ENCODE data around the gene EFNA5.

DNA sequence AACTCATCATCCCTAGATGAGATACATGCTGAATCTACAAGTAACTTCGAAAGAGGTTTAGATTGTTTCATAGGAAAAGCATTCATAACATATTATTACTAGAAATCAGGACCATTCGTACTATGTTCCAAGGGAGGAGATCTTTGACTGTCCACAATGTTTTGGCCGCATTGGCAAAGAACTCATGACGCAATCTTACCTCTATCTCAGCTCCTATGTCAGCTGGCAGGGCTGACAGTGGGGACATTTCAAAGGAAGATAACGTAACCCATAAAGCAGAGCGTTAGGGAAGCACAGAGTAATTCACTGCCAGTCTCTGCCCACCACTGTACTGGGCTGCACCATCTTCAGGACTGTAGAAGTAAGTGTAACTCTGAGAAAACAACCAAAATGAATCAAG lies 69.7 kb downstream of the EFNA5 start:
- no peak for TF ChIP-seq ZNF384 (IDR thresholded peaks at IDR 0.05; ENCODE audit: borderline replicate concordance, low read depth, low read length)
- TF ChIP-seq, protein P1, sequence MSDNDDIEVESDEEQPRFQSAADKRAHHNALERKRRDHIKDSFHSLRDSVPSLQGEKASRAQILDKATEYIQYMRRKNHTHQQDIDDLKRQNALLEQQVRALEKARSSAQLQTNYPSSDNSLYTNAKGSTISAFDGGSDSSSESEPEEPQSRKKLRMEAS (IDR thresholded peaks at IDR 0.05; ENCODE audit: low read depth, low read length) = no peak
- TF ChIP-seq, protein P2, sequence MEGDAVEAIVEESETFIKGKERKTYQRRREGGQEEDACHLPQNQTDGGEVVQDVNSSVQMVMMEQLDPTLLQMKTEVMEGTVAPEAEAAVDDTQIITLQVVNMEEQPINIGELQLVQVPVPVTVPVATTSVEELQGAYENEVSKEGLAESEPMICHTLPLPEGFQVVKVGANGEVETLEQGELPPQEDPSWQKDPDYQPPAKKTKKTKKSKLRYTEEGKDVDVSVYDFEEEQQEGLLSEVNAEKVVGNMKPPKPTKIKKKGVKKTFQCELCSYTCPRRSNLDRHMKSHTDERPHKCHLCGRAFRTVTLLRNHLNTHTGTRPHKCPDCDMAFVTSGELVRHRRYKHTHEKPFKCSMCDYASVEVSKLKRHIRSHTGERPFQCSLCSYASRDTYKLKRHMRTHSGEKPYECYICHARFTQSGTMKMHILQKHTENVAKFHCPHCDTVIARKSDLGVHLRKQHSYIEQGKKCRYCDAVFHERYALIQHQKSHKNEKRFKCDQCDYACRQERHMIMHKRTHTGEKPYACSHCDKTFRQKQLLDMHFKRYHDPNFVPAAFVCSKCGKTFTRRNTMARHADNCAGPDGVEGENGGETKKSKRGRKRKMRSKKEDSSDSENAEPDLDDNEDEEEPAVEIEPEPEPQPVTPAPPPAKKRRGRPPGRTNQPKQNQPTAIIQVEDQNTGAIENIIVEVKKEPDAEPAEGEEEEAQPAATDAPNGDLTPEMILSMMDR (IDR thresholded peaks at IDR 0.05 in 2 of 3, conservative IDR thresholded peaks at IDR 0.05 in 1 of 3; ENCODE audit: control insufficient read depth in 2 of 3, extremely low read depth in 1 of 3, insufficient read depth in 1 of 3, low read depth in 3 of 3, low read length in 3 of 3) = no peak
- no peak for TF ChIP-seq RFX5 (IDR thresholded peaks at IDR 0.05; ENCODE audit: low read depth, low read length)
- TF ChIP-seq, protein P3, sequence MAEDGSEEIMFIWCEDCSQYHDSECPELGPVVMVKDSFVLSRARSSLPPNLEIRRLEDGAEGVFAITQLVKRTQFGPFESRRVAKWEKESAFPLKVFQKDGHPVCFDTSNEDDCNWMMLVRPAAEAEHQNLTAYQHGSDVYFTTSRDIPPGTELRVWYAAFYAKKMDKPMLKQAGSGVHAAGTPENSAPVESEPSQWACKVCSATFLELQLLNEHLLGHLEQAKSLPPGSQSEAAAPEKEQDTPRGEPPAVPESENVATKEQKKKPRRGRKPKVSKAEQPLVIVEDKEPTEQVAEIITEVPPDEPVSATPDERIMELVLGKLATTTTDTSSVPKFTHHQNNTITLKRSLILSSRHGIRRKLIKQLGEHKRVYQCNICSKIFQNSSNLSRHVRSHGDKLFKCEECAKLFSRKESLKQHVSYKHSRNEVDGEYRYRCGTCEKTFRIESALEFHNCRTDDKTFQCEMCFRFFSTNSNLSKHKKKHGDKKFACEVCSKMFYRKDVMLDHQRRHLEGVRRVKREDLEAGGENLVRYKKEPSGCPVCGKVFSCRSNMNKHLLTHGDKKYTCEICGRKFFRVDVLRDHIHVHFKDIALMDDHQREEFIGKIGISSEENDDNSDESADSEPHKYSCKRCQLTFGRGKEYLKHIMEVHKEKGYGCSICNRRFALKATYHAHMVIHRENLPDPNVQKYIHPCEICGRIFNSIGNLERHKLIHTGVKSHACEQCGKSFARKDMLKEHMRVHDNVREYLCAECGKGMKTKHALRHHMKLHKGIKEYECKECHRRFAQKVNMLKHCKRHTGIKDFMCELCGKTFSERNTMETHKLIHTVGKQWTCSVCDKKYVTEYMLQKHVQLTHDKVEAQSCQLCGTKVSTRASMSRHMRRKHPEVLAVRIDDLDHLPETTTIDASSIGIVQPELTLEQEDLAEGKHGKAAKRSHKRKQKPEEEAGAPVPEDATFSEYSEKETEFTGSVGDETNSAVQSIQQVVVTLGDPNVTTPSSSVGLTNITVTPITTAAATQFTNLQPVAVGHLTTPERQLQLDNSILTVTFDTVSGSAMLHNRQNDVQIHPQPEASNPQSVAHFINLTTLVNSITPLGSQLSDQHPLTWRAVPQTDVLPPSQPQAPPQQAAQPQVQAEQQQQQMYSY (CRISPR knock-in tag; IDR thresholded peaks at IDR 0.05) = no peak
- no peak for TF ChIP-seq POU2F2 (IDR thresholded peaks at IDR 0.05; ENCODE audit: borderline replicate concordance, low read depth, low read length)
- TF ChIP-seq POLR2A (IDR thresholded peaks at IDR 0.05; ENCODE audit: low read depth, low read length) = no peak
